Endodermal cell (in vitro differentiated cells): ENCODE data around the gene RUNX1. TPM values are rescaled to one million over a fixed set of nuclear protein-coding genes. Genes with fewer than 3 reads are reported as not detected.

Experiments used
- DNase-seq: peaks from one replicate; pipeline ENCODE4 v3.0.0-alpha.2; 2017
- H3K27ac ChIP-seq: 2 replicates; pipeline ENCODE4 v1.5.1; 2013; ENCODE audit warnings: mild to moderate bottlenecking, low read depth, low read length, moderate library complexity
- H3K27me3 ChIP-seq: 2 replicates; pipeline ENCODE4 v1.6.1; 2013; ENCODE audit warnings: mild to moderate bottlenecking, low read length, moderate library complexity; ENCODE audit not compliant: insufficient read depth, control insufficient read depth, poor library complexity, severe bottlenecking
- H3K36me3 ChIP-seq: 2 replicates; pipeline ENCODE4 v1.7.0; 2013; ENCODE audit warnings: mild to moderate bottlenecking, low read length, moderate library complexity; ENCODE audit not compliant: control insufficient read depth, insufficient read depth
- H3K4me1 ChIP-seq: one replicate; pipeline ENCODE4 v1.7.0; 2013; ENCODE audit warnings: low read length; ENCODE audit not compliant: control insufficient read depth, insufficient read depth
- H3K4me3 ChIP-seq: 2 replicates; pipeline ENCODE4 v1.5.1; 2013; ENCODE audit warnings: mild to moderate bottlenecking, low read length, moderate library complexity
- H3K9ac ChIP-seq: 2 replicates; pipeline ENCODE4 v1.6.1; 2013; ENCODE audit warnings: mild to moderate bottlenecking, low read length, moderate library complexity; ENCODE audit not compliant: poor library complexity, severe bottlenecking; ENCODE audit errors: extremely low read depth
- H3K9me3 ChIP-seq: 2 replicates; pipeline ENCODE4 v1.6.1; 2013; ENCODE audit warnings: mild to moderate bottlenecking, low read length, moderate library complexity; ENCODE audit not compliant: control insufficient read depth
- H3K27ac Mint-ChIP-seq: 2 replicates; pipeline ENCODE4 v1.8.0; 2020; ENCODE audit warnings: mixed read lengths
- H3K27me3 Mint-ChIP-seq: 2 replicates; pipeline ENCODE4 v1.8.0; 2021; ENCODE audit warnings: mild to moderate bottlenecking, mixed read lengths; ENCODE audit not compliant: insufficient read depth
- H3K36me3 Mint-ChIP-seq: 2 replicates; pipeline ENCODE4 v1.8.0; 2020; ENCODE audit warnings: low read depth, mixed read lengths
- H3K4me1 Mint-ChIP-seq: 2 replicates; pipeline ENCODE4 v1.8.0; 2020; ENCODE audit warnings: mixed read lengths
- H3K4me3 Mint-ChIP-seq: 2 replicates; pipeline ENCODE4 v1.8.0; 2020; ENCODE audit warnings: mild to moderate bottlenecking, moderate library complexity, mixed read lengths
- H3K9me3 Mint-ChIP-seq: 2 replicates; pipeline ENCODE4 v1.8.0; 2020; ENCODE audit warnings: mild to moderate bottlenecking, mixed read lengths
- WGBS, 2 experiments: methylation state at CpG; one replicate each; pipeline versions ENCODE4 v1.1.5 to v1.1.7; 2013; ENCODE audit warnings: missing lambda C conversion rate in 2 of 2, mixed read lengths in 1 of 2; ENCODE audit not compliant: insufficient coverage in 1 of 2, insufficient read length in 1 of 2; 5-methylcytosine and 5-hydroxymethylcytosine counted together
- total RNA-seq, 2 donors: library from RNA; stranded (reverse); fragmentation: NEBNext Ultra II Directional in 1 of 2; extraction: Animal tissue kit (Norgen Biotek cat#: 25700) in 1 of 2; gene quantifications; 2 replicates in 1 of 2; 3 replicates in 1 of 2; pipeline ENCODE4 v1.2.1, GENCODE V29; 2021
- TF ChIP-seq, protein P1 (sequence below): fragments of 200-600 bp; sonication (generic); conservative IDR thresholded peaks from 2 replicates; pipeline ENCODE4 v1.5.0; 2021; ENCODE audit warnings: antibody characterized with exemption, mild to moderate bottlenecking

The RUNX1 gene
- total RNA-seq, 2 donors from 2014 or later: 0.31 to 2.8 TPM

DNA sequence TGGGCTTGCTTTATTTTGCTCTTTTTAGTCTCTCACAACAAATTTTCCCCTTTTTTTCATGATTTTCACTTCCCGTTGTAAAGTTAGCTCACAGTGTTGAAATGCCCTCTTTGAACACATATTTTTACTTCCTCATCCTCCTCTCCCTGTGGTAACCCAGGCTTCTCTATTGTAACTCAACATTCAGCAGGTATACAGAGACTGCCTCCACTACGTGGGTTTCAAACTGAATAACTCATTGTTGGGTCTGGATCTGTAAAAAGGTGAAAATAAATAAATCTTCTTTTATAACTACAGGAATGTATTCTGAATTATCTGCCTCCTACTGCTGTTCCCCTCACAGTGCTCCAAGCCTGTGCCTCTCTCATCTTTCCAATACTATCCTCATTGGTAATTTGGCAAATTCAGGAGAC lies 166.4 kb downstream of the RUNX1 start:
- Histone ChIP-seq H3K9me3 (no peaks in the 10 kb centered on the region), H3K4me1 (peaks cover 4% of the 10 kb centered on the region), H3K36me3 (no peaks in the 10 kb centered on the region), H3K9ac (no peak overlapping the region), H3K27me3 (peaks cover 39% of the 10 kb centered on the region), H3K27ac (no peak overlapping the region), H3K4me3 (no peak overlapping the region)
- no peak for DNase-seq
- H3K4me3 Mint-ChIP-seq: no peak overlapping the region
- no peaks in the 10 kb centered on the region for H3K36me3 Mint-ChIP-seq
- peaks cover 57% of the 10 kb centered on the region for H3K27me3 Mint-ChIP-seq
- TF ChIP-seq, protein P1, sequence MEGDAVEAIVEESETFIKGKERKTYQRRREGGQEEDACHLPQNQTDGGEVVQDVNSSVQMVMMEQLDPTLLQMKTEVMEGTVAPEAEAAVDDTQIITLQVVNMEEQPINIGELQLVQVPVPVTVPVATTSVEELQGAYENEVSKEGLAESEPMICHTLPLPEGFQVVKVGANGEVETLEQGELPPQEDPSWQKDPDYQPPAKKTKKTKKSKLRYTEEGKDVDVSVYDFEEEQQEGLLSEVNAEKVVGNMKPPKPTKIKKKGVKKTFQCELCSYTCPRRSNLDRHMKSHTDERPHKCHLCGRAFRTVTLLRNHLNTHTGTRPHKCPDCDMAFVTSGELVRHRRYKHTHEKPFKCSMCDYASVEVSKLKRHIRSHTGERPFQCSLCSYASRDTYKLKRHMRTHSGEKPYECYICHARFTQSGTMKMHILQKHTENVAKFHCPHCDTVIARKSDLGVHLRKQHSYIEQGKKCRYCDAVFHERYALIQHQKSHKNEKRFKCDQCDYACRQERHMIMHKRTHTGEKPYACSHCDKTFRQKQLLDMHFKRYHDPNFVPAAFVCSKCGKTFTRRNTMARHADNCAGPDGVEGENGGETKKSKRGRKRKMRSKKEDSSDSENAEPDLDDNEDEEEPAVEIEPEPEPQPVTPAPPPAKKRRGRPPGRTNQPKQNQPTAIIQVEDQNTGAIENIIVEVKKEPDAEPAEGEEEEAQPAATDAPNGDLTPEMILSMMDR: no peak
- 67 to 95% methylated on average over 1 to 2 of the region's 2 CpGs for WGBS, 2 experiments
- no peak overlapping the region for H3K27ac Mint-ChIP-seq
- H3K4me1 Mint-ChIP-seq: peaks cover 12% of the 10 kb centered on the region
- H3K9me3 Mint-ChIP-seq: no peaks in the 10 kb centered on the region

DNA sequence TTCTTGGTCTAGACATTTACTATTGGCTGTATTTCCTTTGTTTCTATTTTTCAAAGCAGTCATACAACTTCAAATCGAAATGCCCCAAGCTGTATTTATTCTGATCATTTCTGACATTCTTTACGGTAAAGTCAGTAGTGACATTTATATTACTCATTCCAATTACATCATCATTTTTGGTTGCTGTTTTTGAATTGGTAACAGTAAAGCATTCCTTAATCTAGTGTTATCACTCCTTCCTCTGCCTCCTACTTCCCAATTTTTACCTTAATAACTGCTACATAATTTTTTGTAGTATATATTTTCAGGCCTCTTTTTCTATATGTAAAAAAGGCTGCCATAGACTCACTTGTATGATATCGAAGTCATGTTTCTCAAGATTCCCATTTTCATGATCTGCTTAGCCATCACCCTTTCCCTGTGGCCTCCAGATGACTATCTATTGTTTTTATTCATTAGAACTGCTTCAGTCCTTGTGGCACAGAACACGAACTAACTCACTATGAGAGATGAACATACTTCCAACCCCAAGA lies 167.2 kb downstream of the RUNX1 start:
- no peaks in the 10 kb centered on the region for H3K9me3 ChIP-seq
- H3K27me3 Mint-ChIP-seq: peaks cover 49% of the 10 kb centered on the region
- no peak overlapping the region for H3K27ac Mint-ChIP-seq
- no peaks in the 10 kb centered on the region for H3K36me3 Mint-ChIP-seq
- WGBS, 2 experiments: 89 to 95% methylated on average over 2 to 4 of the region's 4 CpGs
- no peak overlapping the region for H3K4me3 ChIP-seq
- H3K9me3 Mint-ChIP-seq: no peaks in the 10 kb centered on the region
- H3K9ac ChIP-seq: no peak overlapping the region
- DNase-seq: no peak
- H3K27me3 ChIP-seq: peaks cover 33% of the 10 kb centered on the region
- no peaks in the 10 kb centered on the region for H3K4me1 ChIP-seq
- H3K4me1 Mint-ChIP-seq: peaks cover 6% of the 10 kb centered on the region
- H3K27ac ChIP-seq: no peak overlapping the region
- TF ChIP-seq, protein P1: no peak
- H3K36me3 ChIP-seq: no peaks in the 10 kb centered on the region
- no peak overlapping the region for H3K4me3 Mint-ChIP-seq

DNA sequence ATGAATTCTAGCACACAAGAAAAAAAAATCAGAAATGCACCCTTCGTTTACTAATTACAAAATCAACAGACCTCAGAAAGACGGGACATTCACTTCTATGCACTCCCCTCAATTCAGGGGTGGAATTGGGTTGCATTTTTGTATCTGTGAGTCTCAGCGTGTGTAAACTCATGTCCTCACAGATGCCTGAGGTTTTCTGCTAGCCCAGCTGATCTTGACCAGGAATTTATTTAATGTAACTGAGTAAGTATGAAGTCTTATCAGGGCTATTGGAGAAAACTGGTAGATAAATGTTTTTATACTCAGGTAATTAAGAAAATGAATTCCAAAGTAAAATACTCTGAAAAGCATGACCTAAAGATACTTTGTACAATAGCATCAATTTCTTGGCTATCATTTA lies 167.7 kb downstream of the RUNX1 start:
- Histone ChIP-seq H3K9me3 (no peaks in the 10 kb centered on the region), H3K9ac (no peak overlapping the region), H3K4me3 (no peak overlapping the region), H3K27me3 (peaks cover 28% of the 10 kb centered on the region), H3K4me1 (no peaks in the 10 kb centered on the region), H3K36me3 (no peaks in the 10 kb centered on the region), H3K27ac (no peak overlapping the region)
- Mint-ChIP-seq H3K9me3 (no peaks in the 10 kb centered on the region), H3K4me3 (no peak overlapping the region), H3K27me3 (peaks cover 44% of the 10 kb centered on the region), H3K4me1 (peaks cover 6% of the 10 kb centered on the region), H3K36me3 (no peaks in the 10 kb centered on the region), H3K27ac (no peak overlapping the region)
- WGBS, 2 experiments: 67 to 84% methylated on average over 1 to 3 of the region's 3 CpGs
- TF ChIP-seq, protein P1: no peak
- DNase-seq: no peak
